GM19324 (cell line): ENCODE results near the gene NPR3.

ENCODE experiments used
- ATAC-seq: cut with Tn5 transposase; IDR thresholded peaks from one replicate; pipeline ENCODE4 v1.9.1; 2021; ENCODE audit warnings: mild to moderate bottlenecking, moderate library complexity; ENCODE audit not compliant: unreplicated experiment, low FRiP score

Gene NPR3

DNA sequence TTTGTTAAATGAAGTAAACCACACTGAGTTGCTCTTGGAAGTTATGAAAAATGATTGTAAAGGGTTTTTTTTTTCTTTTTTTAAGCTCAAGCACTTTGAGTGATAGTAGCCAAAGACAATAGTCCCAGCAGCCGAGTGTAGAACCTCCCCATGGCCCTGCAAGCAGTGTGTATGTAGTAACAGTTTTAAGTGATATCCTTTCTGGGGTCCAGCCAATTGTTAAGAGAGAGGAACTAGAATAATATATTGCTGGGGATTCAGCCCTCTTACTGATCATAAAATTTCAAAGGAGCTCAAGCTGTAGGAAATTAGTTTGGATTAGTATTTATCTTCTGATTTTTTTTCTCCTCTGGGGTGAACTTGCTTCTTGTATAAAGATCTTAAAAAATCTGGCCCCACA lies 43.2 kb downstream of the NPR3 start:
- ATAC-seq = no peak

DNA sequence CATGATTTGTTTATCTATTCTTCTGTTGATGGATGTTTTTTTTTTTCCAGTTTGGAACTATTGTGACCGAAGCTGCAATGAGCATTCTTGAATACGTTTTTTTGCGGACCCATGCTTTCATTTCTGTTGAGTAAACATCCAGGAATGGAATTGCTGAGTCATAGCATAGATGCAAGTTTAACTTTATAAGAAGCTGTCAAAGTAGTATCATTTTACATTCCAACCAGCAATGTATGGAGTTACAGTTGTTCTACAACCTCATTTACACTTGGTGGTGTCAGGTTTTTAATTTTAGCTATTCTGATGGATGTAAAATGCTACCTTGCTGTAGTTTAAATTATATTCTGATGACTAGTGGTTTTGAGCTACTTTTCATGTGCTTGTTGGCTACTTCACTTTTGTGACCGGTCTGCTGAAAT lies 49.0 kb downstream of the NPR3 start:
- ATAC-seq = no peak

DNA sequence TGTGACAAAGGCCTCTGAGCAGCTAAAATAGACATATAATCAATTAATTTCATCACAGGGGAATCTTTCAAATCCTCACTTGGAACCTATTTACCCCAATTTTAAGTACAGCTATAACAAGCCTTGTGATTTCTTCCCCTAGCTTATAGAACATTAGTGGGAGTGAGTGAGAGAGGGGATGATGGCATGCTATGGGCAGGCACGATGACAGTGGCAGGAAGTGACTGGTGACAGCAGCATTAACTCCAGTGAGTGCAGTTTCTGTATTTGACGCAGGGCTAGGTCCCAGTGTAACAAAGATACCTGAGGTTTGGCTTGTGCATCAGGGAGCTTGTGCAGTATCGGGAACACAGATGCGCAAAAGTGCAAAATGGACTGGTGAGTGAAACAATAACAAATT lies 54.1 kb downstream of the NPR3 start:
- ATAC-seq = no peak

- ATAC-seq = no peak
Measured at GRCh38 chr5:32767948-32768467, 56.9 kb downstream of the NPR3 start.

DNA sequence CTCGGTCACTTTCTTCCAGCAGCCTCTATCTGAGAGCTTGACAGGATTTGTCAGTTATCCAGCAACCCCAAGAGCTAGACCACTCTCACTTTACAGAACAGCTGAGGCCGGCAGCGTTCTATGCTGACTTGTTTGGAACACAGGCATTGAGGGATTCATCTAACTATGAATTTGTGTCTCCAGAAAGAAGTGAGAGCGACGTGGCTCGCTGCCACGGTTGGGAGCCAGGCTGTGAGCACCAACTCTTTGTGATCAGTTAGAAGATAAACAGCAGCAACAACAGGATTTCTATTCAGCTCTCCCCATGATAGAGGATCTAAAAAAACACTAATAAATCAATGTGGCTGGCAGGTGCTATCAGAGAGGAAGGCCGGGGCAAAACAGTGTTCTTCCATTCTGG lies 58.6 kb downstream of the NPR3 start:
- ATAC-seq = no peak

GRCh38 chr5:32770444-32770843 lies 59.3 kb downstream of the NPR3 start:
- ATAC-seq = no peak

GRCh38 chr5:32771037-32771436 lies 59.9 kb downstream of the NPR3 start:
- ATAC-seq = no peak

GRCh38 chr5:32773944-32774343 lies 62.8 kb downstream of the NPR3 start:
- ATAC-seq = no peak

DNA sequence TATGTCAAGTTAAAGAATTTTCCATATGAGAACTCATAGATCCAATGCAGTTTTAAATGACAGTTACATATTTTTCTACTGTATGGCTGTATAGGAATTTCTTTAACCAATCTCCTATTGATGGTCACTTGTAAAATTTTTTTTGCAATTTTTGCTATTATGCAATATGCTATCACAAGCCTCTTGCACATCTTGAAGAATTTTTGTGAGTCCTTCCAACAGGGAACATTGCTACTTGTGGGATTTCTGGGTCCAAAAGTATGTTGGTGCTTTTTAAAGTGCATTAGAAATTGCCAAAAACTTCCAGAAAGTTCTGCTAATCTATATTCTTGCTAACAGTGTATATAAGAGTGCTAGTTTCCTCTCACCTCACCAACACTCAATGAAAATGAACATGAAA lies 65.1 kb downstream of the NPR3 start:
- no peak for ATAC-seq

DNA sequence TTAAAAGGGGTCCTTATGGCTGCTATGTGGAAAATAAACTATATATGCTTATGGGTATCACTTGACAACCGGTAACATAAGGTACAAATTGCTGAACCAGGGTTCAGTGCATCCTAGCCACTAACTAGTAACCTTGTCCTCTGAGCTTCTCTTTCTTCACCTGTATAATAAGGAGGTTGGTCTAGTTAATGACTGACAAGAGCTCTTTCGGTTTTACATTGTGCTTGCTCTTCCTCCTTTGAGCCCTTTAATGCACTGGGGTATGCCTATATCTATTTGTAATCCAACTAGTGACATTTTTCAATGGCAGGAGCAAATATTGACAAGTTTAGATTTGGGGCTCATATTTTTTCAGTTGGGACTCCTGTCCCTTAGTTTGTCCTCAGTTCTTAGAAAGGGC lies 66.1 kb downstream of the NPR3 start:
- ATAC-seq = peak; percentile 86

DNA sequence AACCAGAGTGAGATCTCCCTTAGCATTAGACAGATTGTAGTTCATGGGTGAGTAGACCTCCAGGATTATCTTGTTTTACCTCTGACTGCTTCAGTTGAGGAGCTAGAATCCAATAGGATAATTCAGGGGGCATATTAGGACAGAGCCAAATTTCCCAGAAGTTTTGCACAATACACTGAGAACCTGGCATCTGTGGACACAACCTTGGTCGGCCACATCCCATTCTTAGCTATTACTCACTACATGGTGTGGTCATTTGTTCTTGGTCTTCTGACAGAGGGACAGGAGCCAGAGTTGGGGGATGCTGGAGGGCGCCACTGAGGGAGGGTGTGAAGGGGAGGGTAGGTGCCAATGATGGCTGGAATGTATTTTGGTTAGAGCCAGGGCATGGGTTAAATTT lies 66.6 kb downstream of the NPR3 start:
- no peak for ATAC-seq

DNA sequence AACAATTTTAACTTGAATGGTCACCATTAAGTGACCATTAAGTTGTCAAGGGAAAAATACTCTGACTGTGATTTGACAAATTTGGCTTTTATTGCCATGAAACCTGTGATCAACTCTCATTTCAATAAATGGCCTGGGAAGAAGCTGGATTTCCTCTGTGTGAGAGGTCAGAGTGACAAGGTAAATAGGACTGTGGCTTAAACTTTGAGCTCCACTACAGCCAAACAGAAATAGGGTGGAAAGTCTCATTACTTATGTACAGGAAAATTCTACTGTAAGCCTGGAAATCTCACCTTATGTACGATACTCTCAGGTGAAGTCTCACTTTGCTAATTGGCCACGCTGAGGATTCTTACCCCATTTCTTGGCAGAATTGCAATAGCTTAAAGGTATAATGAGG lies 67.3 kb downstream of the NPR3 start:
- ATAC-seq = no peak

GRCh38 chr5:32779754-32780415 lies 68.8 kb downstream of the NPR3 start:
- ATAC-seq = no peak

DNA sequence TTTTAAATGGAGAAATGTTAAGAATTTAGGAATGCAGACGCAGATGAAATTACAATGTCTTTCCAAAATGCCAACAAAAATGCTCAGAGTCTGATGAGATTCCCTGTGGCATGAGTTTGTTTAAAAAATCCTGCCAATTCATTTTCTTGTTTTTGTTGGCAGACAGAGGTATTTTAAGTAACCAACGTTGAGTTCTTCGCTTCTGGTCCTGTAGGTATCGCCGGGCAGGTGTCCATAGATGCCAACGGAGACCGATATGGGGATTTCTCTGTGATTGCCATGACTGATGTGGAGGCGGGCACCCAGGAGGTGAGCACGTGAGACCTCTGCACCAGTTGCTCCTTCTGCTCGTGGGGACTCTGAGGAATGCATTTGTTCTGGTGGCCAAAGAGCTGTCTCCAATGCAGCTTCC lies 69.4 kb downstream of the NPR3 start:
- no peak for ATAC-seq

- ATAC-seq = no peak
Measured at GRCh38 chr5:32783661-32784060, 72.5 kb downstream of the NPR3 start.

DNA sequence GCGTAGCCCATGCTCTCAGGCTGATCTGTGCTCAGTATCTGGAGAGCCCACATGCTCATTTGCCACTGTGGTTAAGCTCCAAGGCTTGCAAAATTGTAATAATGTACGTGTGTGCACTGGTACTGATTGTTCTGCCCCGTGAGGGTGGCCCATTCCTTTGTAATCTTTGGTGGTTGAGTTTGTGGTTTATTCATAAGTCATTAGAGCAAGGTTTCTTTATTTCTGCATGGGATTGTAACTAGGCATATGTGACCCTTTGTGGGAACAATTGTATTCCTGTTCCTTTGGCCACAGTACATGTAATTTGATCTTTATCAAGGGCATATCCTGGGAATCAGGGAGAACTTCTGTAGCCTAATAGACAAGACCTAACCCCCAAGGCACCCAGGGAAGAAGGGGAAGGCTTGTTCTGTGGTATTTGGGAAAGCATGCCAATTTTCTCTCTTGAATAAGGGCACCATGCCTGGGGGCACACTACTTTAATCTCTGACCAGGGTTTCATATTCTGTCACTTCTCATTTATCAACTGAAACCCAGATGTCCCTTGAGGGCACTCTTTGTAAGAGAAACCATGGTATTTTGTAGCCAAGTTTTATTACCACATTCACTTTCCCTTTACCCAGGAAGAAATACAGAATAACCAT lies 74.6 kb downstream of the NPR3 start:
- ATAC-seq = no peak

GRCh38 chr5:32786311-32786710 lies 75.2 kb downstream of the NPR3 start:
- no peak for ATAC-seq

- ATAC-seq = no peak
Measured at GRCh38 chr5:32790411-32790951, 79.4 kb downstream of the NPR3 start.

GRCh38 chr5:32791536-32792243 lies 80.6 kb downstream of the NPR3 start:
- ATAC-seq = no peak

- no peak for ATAC-seq
Measured at GRCh38 chr5:32794086-32794485, 83.0 kb downstream of the NPR3 start.

GRCh38 chr5:32802764-32803163 lies 91.6 kb downstream of the NPR3 start:
- no peak for ATAC-seq
